GM18511 (cell line): ENCODE data around the gene ARPIN.
"Not testable (repeated sequence)": the region's sequence is repeated elsewhere in the genome, so short reads cannot be mapped to it uniquely, and the experiment has no call there.

ENCODE experiments used
- ATAC-seq: cut with Tn5 transposase; IDR thresholded peaks from one replicate; pipeline ENCODE4 v1.9.1; 2021; ENCODE audit warnings: mild to moderate bottlenecking, moderate library complexity; ENCODE audit not compliant: unreplicated experiment

ARPIN gene

DNA sequence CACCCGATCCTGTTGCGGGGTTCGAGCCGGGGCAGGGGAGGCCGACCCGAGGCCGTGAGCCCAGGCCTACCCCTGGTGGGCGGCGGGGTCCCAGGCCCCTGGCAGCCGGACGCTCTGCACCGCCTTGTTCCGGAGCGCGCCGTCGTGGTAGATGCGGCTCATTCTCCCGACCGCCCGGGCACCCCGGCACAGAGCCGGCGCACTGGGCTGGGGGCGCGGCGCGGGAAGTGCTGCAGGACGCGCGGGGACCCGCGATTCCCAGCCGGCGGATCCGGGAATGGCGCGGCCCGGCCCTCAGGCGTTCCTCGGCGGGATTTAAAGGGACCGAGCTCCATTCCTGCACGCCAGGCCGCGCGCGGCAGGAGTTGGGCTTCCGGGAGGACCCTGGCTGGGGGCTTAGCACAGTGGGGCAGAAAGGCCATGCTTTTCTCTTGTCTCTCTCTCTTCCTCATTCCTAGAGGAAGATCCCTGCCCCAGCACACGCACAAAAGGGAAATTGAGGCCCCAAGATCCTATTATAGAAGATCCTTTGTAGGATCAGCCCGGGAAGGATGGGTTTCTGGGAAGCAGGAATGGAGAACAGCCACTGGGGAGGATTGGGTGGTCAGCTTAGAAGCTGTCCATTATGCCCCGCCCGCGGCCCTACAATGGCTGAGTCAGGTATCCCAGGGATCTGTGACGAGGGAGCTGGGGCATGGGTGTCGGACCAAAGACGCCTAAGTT, at the start of gene ARPIN:
Gene ARPIN, minus strand, starts transcription at position 279 of the 723 bp plus-strand sequence. Its CDS starts 117 bp downstream, at position 162.
- ATAC-seq: no peak

DNA sequence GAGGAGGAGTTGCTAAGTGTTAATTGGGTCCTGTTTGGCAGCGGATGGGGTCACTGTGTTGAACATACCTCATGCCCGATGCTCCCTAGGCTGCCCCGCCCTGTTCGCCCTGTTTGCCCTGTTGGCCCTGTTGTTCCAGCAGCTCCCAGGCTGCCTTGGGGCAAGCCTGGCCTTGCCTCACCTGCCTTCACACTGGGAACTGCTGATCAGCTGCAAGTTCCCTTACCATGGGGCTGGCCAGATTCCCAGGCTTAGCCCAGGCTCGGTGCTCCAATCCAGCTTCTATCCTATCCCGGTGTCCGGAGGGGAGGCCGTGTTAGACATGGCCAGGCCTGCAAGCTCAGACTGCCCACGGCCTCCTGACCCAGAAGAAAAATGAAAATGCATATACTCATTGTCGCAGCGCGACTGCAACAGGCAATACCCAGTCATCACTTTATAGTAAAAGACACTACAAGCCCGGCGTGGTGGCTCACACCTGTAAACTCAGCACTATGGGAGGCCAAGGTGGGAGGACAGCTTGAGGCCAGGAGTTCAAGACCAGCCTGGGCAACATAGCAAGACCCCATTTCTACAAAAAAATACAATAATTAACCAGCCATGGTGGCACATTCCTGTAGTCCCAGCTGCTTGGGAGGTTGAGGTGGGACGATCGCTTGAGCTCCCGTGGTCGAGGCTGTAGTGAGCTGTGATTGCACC, 45.5 kb upstream of the ARPIN start:
- ATAC-seq: no peak

DNA sequence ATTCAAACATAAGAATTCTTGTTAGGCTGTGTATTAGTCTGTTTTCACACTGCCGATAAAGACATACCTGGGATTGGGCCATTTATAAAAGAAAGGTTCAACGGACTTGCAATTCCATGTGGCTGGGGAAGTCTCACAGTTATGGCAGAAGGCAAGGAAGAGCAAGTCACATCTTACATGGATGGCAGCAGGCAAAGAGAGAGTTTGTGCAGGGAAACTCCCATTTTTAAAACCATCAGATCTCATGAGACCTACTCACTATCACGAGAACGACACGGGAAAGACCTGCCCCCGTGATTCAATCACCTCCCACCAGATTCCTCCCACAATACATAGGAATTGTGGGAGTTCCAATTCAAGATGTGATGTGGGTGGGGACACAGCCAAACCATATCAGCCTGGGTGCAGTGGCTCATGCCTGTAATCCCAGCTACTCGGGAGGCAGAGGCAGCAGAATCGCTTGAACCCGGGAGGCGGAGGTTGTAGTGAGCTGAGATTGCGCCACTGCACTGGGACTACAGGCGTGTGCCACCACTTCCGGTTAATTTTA, 42.8 kb upstream of the ARPIN start:
- ATAC-seq: not testable (repeated sequence)

DNA sequence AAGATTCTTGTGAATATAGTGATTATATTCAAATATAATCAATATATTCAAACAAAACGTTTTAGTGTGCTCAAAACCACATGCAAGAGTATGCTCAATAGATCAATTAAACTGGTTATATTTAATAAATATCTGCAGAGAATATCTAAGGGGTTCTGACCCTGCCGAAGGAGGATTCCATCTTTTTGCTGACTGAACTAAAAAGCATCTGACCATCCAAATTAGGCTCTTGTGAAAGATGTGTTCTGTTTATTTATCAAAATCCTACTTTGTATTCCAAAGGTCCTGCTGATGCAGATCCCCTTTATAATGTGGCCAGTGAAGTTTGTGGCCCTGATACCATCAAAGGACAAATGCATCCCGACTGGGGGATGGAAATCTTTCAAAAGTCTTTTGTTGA, 41.8 kb upstream of the ARPIN start:
- no peak for ATAC-seq

DNA sequence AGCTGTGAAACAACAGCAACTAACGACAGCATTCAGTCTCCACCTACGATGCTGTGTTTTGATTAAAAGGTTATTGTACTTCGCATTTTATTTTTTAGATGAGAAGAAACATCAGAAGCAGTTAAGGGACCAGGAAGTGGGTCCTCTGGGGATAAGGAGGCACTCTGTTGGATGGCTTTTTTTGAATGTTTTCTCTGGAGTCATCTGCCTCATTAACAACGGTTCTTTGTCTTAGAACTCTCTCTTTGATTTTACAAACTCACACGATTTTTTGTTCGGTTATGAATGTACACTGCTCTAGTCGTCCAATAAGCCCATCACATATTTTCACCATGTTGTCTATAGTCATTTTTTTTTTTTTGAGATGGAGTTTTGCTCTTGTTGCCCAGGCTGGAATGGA, 36.0 kb upstream of the ARPIN start:
- ATAC-seq: no peak

DNA sequence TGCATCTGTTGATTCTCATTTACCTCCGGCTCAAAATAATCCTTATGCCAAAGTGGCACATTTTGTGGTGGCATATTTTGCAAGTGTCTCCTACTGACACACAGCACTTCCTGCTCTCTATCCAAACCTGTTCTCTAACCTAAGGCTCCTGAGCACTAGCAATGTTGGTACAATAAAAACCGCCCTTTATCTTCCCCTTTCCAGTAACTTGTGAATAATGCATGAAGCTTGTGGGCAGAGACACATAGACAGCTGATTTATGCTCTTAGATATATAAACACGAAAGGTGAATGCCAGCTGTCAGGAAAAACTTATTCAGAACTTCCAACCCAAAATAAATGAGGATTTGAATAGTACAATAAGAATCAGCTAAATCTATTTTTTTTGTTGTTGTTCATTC, 34.6 kb upstream of the ARPIN start:
- ATAC-seq: no peak

DNA sequence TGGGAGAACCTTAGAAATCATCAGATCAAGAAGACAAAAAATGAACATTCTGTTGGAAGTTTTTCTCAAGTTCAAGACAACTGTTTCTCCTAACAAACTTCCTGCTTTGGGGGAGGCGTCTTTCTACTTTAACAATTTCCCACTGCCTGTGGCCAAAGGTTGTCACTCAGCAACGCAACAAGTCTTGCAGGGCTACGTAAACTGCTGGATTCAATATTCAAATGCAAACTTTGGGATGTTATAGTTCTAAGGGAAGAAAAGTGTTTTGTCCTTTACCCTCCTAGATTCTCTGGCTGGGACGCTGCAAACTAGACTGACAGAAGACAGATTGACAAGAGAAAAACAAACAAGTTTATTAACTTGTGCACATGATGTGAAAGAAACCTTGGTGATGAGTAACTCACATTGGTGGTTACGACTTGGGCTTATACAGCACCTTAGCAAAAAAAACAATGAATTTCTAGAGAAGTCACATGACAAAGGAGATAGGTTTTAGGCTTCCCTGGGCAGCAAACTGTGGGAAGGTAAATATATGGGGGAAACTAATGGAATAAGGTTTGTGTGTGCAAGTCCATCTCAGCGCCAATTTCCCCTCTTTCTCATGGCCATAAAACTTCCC, 34.0 kb upstream of the ARPIN start:
- ATAC-seq: no peak

DNA sequence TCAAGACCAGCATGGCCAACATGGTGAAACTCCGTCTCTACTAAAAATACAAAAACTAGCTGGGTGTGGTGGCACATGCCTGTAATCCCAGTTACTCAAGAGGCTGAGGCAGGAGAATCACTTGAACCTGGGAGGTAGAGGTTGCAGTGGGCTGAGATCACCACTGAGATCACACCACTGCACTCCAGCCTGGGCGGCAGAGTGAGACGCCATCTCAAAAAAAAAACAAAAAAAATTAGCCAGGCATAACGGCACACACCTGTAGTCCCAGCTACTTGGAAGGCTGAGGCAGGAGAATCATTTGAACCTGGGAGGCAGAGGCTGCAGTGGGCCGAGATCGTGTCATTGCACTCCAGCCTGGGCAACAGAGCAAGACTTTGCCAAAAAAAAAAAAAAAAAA, 31.0 kb upstream of the ARPIN start:
- not testable (repeated sequence) for ATAC-seq

DNA sequence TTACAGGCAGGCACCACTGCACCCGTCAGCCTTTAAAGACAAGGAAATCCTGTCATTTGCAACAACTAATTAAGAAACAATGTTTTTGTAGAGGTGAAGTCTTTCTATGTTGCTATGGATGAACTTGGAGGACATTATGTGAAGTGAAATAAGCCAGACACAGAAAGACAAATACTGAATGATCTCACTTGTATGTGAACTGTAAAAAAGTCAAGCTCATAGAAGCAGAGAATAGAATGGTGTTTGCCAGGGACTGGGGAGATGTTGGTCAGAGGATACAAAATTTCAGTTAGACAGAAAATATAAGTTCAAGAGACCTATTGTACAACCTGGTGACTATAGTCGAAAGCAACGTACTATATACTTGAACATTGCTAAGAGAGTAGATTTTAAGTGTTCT, 27.2 kb upstream of the ARPIN start:
- no peak for ATAC-seq

DNA sequence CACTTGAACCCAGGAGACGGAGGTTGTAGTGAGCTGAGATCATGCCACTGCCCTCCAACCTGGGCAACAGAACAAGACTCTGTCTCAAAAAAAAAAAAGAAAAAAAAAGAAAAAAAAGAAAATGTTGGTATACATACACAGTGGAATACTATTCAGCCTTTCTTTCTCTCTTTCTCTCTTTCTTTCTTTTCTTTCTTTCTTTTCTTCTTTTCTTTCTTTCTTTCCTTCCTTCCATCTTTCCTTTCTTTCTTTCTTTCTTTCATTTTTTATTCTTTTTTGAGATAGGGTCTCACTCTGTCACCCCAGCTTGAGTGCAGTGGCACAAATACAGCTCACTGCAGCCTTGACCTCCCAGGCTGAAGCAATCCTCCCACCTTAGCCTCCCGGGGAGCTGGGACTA, 26.6 kb upstream of the ARPIN start:
- not testable (repeated sequence) for ATAC-seq

DNA sequence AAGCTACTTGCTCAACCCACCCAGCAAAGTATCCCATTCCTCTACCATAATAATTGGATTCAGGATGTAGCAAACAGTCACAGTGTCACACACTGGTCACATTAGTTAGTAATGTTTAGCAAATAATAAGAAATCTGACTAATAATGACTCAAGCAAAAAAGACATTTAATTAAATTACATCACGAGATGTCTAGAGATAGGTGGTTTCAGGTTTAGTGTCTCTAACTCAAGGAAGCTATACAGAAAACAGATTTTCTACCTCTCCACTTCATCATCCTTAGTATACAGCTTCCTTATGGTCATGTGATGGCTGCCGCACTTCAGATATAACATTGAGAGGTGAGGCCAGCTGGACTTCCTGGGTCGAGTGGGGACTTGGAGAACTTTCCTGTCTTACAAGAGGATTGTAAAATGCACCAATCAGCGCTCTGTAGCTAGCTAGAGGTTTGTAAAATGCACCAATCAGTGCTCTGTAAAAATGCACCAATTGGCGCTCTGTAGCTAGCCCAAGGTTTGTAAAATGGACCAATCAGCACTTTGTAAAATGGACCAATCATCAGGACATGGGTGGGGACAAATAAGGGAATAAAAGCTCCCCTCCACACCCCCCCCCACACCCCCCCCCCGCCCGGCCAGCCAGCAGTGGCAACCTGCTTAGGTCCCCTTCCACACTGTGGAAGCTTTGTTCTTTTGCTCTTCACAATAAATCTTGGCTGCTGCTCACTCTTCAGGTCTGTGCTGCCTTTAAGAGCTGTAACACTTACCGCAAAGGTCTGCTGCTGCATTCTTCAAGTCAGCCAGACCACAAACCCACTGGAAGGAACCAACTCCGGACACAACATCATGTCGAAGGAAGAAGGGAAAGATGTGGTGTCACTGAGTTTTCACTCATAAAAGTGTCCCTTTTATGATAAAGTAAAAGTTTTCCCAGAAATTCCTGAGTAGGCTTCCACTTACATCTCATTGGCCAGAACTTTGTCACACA, 24.9 kb upstream of the ARPIN start:
- ATAC-seq: no peak

DNA sequence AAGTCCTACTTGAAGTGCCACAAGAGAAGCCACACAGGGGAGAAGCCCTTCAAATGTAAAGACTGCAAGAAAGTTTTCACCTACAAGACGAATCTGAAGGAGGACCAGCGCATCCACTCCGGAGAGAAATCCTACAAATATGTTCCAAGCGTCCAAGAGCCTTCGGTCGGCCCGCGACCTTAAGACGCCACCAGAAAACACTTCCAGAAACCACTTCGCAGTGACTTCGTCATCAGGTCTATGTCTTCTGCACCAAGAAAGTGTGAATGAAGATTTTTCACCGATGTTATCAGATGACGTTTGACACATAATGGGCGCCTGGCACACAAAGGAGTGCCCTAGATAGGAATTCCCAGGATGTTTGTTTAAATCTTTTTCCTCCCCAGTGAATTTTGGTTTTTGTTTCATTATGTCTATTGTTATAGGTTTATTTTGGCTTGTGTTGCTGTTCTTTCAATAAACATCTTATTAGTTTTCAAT, 24.1 kb upstream of the ARPIN start:
- ATAC-seq: no peak

DNA sequence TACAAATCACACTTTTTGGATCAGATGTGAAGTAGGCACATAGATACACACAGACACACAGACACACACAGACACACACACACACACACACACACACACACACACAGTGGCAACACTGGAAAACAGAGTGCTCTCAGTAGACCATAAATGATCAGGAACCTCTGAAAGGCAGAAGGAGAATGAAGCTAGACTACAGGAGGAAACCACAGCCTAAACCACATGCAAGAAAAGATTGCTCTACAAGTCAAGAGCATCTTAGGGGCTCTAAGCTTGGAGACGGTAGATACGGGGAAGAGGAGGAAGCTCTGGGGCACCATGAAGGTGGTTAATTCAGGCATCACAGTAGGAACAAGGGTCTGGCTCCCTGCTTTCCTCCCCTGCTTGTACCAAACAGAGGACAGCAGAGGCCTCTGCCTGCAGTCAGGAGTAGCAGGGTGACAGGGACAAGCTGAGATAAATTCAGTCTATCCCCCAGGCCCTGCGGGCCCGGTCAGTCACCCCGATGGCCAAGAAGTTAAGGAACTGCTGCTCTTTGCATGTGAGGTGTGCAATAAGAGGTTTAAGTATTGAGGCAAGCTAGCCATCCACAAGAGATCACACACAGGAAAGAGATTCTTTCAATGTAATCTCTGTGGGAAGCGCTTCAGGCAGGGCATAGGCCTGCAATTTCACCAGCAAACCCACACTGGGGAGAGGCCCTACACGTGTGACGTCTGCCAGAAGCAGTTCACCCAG, 23.5 kb upstream of the ARPIN start:
- ATAC-seq: no peak

DNA sequence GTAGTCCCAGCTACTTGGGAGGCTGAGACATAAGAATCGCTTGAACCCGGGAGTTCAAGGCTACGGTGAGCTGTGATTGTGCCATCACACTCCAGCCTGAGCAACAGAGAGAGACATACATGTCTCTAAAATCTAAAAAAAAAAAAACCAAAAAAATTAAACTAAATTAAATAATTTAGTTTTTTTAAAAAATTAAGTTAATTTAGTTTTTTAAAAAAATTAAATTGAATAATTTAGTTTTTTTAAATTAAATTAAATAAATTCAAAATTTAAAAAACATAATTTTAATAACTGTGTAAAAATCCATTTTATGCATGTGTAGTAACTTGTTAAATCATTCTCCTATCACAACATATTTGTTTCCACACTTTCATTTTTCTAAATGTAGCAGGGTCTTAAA, 20.1 kb upstream of the ARPIN start:
- no peak for ATAC-seq

DNA sequence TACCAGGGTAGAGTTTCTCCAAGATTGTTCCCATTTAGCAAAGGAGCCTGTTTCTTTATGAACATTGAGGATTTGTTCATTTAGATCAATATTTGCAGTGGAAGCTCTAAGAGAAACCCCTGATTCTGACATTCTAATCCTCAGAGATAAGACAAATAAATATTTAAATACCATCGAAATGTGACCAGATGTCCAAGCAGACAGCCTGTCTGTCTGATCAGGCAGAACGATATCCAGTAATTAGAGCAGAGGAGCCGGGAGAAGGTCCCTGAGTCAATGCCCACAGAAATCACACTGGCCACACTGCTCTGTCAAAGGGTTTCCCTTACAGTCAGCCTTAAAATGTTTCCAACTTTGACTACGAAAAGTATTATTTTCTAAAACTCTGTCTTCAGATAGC, 15.7 kb upstream of the ARPIN start:
- no peak for ATAC-seq

DNA sequence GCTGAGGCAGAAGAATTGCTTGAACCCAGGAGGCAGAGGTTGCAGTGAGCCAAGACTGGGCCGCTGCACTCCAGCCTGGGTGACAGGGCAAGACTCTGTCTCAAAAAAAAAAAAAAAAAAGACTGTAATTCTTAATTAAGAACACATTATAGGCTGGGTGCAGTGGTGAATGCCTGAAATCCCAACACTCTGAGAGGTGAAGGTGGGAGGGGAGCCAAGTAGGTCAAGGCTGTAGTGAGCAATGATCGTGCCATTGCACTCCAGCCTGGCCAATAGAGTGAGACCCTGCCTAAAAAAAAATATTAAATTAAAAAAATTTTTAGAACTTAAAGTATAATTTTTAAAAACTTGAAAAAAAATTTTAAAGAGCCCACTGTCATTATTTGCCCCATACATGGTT, 13.4 kb upstream of the ARPIN start:
- no peak for ATAC-seq

DNA sequence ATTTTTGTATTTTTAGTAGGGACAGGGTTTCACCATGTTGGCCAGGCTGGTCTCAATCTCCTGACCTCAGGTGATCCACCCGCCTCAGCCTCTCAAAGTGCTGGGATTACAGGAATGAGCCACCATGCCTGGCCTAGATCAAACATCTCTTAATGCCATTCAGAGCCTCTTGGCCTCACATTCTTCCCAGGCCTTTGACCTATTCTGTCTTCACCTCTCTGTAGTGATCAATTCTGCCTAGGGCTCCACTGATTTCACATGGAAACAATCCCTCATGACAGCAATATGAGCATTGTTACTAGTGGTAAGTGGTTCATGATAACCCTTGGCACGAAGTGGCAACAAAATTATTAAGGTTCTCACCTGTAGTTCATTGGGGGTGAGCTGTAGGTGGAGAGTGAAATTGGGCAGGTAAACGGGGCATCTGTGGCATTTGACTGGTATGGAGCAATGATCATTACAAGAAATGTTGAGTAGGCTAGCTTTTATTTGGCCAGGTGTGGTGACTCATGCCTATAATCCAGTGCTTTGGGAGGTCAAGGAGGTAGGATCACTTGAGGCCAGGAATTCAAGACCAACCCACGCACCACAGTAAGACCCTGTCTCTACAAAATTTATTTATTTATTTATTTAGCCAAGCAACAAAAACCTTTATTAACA, 4.8 kb upstream of the ARPIN start:
- no peak for ATAC-seq

DNA sequence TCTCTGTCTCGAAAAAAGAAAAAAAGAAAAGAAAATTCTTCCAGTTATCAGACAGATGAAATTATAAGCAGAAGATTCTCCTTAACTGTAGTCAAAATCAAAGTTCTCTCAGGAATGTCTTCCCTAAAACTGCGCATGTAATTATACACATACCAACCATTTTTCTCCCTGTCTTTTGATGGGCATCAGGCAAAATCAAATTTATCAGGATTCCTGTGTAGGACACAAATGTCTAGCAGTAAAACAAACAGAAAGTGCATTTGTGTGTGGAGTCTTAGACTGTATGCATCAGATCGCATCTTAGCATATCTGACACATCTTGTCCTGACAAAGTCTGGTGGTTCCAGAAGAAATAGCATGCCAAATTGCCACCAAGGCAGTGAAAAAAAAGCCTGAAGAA, 3.9 kb upstream of the ARPIN start:
- no peak for ATAC-seq

DNA sequence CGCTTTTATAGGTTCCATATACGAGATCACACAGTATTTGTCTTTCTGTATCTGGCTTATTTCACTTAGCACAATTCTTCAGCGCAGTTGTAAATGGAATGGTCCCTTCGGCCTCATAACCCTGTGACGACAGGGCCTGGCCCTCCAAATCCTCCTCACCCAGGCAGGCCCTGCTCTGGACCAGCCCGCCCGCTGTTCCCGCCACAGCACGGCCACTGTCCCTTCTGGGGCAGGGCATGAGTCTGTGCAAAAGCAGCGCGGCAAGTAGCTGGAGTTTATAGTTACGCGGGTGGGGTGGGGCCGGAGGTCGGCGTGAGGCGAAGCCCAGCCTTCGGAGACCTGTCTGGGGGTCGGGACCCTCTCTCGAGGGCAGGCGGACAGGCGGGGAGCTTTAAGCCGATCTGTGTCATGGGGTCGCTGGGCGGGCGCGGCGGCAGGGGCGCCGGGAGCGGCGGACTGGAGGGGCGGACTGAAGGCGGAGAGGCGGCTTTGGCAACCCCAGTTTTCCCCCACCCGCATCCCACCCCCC, 543 bp downstream of the ARPIN start:
- ATAC-seq: no peak
